ENCODE measurements around the gene SEC14L5. TPM values are rescaled to one million over a fixed set of nuclear protein-coding genes. Genes with fewer than 3 reads are reported as not detected.

SEC14L5 gene
- total and polyA plus RNA-seq, 2 of the 4 experiments (the other 2 are of a cell fraction), result 0.07 TPM; not detected in 1

DNA sequence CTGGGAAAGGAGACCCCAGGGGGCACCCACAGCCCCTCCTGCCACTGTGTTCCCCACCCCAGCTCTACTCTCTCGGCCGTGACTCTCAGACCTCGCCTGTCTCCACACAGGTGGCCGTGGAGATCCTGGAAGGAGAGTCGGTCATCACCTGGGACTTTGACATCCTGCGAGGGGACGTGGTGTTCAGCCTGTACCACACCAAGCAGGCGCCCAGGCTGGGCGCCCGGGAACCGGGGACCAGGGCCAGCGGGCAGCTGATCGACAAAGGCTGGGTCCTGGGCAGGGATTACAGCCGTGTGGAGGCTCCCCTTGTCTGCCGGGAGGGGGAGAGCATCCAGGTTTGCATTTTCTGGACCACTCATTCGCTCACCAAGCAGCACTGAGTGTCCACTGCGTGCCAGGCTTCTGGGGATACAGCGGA, 50.2 kb downstream of the SEC14L5 start:
- H4K8ac ChIP-seq (ENCODE audit: low read depth in 2 of 2, low read length in 2 of 2), result no peak overlapping the region
- H3K4ac ChIP-seq (ENCODE audit: low read depth, low read length), result no peak overlapping the region
- WGBS, 2 experiments (ENCODE audit: extremely low coverage in 2 of 2, insufficient read length in 1 of 2), result 72% methylated on average over 12 of the region's 18 CpGs; no CpG with 5 or more reads in 1 of the 2 experiments
- ATAC-seq (ENCODE audit: low read depth) (no peak), DNase-seq (no peak)
- H2AFZ ChIP-seq (replicated peaks; ENCODE audit: low read length, poor library complexity), result no peak overlapping the region
- no peak overlapping the region for H3K18ac ChIP-seq (ENCODE audit: low read depth, low read length)
- in situ Hi-C loops (cut with MboI; ENCODE audit: low sequenced_read_pairs), result no loop called here
- ChIA-PET POLR2A (ENCODE audit: unreplicated experiment) (no interaction called here), CTCF (no interaction called here)
- H3K56ac ChIP-seq (ENCODE audit: extremely low read depth, insufficient read depth, low read length), result no peak overlapping the region
- H3K9ac ChIP-seq (ENCODE audit: low read depth, low read length), result no peak overlapping the region
- H2BK5ac ChIP-seq (ENCODE audit: low read depth, low read length, poor library complexity, severe bottlenecking), result no peak overlapping the region
- H3K36me3 ChIP-seq (ENCODE audit: control insufficient read depth, insufficient read depth, low read length), result no peaks in the 10 kb centered on the region
- no peak overlapping the region for H2BK20ac ChIP-seq (ENCODE audit: low read depth, low read length)
- H4K5ac ChIP-seq (ENCODE audit: low read depth, low read length), result no peak overlapping the region
- no peaks in the 10 kb centered on the region for H3K4me1 ChIP-seq (ENCODE audit: control insufficient read depth, insufficient read depth, low read length)
- no peak overlapping the region for H3K23ac ChIP-seq (ENCODE audit: low read depth, low read length)
- H4K91ac ChIP-seq (ENCODE audit: insufficient read depth, low read depth, low read length), result no peak overlapping the region
- no peak overlapping the region for H3K14ac ChIP-seq (replicated peaks; ENCODE audit: low read depth, low read length)
- BruUV-seq (replicated peaks), result no TSS peak
- no peaks in the 10 kb centered on the region for H4K20me1 ChIP-seq (ENCODE audit: insufficient read depth, low read length)
- H3K9me1 ChIP-seq (ENCODE audit: insufficient read depth, low read length), result no peaks in the 10 kb centered on the region
- TF ChIP-seq, protein P1, sequence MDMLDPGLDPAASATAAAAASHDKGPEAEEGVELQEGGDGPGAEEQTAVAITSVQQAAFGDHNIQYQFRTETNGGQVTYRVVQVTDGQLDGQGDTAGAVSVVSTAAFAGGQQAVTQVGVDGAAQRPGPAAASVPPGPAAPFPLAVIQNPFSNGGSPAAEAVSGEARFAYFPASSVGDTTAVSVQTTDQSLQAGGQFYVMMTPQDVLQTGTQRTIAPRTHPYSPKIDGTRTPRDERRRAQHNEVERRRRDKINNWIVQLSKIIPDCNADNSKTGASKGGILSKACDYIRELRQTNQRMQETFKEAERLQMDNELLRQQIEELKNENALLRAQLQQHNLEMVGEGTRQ (IDR thresholded peaks at IDR 0.05; ENCODE audit: low read depth, low read length), result no peak
- TF ChIP-seq MAFK (IDR thresholded peaks at IDR 0.05; ENCODE audit: low read depth, low read length), result no peak
- no peak for TF ChIP-seq RFX5 (IDR thresholded peaks at IDR 0.05; ENCODE audit: low read depth, low read length)
- TF ChIP-seq, protein P2, sequence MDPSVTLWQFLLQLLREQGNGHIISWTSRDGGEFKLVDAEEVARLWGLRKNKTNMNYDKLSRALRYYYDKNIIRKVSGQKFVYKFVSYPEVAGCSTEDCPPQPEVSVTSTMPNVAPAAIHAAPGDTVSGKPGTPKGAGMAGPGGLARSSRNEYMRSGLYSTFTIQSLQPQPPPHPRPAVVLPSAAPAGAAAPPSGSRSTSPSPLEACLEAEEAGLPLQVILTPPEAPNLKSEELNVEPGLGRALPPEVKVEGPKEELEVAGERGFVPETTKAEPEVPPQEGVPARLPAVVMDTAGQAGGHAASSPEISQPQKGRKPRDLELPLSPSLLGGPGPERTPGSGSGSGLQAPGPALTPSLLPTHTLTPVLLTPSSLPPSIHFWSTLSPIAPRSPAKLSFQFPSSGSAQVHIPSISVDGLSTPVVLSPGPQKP (IDR thresholded peaks at IDR 0.05; ENCODE audit: borderline replicate concordance, low read depth, low read length), result no peak
- TF ChIP-seq, protein P3, sequence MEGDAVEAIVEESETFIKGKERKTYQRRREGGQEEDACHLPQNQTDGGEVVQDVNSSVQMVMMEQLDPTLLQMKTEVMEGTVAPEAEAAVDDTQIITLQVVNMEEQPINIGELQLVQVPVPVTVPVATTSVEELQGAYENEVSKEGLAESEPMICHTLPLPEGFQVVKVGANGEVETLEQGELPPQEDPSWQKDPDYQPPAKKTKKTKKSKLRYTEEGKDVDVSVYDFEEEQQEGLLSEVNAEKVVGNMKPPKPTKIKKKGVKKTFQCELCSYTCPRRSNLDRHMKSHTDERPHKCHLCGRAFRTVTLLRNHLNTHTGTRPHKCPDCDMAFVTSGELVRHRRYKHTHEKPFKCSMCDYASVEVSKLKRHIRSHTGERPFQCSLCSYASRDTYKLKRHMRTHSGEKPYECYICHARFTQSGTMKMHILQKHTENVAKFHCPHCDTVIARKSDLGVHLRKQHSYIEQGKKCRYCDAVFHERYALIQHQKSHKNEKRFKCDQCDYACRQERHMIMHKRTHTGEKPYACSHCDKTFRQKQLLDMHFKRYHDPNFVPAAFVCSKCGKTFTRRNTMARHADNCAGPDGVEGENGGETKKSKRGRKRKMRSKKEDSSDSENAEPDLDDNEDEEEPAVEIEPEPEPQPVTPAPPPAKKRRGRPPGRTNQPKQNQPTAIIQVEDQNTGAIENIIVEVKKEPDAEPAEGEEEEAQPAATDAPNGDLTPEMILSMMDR (conservative IDR thresholded peaks at IDR 0.05; ENCODE audit: low read depth, low read length), result no peak
- TF ChIP-seq RCOR1 (IDR thresholded peaks at IDR 0.05; ENCODE audit: insufficient replicate concordance, low read length), result no peak
- TF ChIP-seq MAZ (IDR thresholded peaks at IDR 0.05; ENCODE audit: borderline replicate concordance, low read depth, low read length), result no peak
- no peak for TF ChIP-seq RAD21 (IDR thresholded peaks at IDR 0.05; ENCODE audit: low read length)
- no peak for TF ChIP-seq CEBPB (IDR thresholded peaks at IDR 0.05; ENCODE audit: low read depth, low read length)
- no peak for TF ChIP-seq SMC3 (IDR thresholded peaks at IDR 0.05; ENCODE audit: low read depth, low read length)
- no peak for TF ChIP-seq BHLHE40 (IDR thresholded peaks at IDR 0.05; ENCODE audit: low read depth, low read length)
- TF ChIP-seq MXI1 (IDR thresholded peaks at IDR 0.05; ENCODE audit: borderline replicate concordance, low read depth, low read length), result no peak
- no peak for TF ChIP-seq FOS (IDR thresholded peaks at IDR 0.05; ENCODE audit: low read depth, low read length)
- TF ChIP-seq CHD1 (IDR thresholded peaks at IDR 0.05; ENCODE audit: low read depth, low read length), result no peak
- no peak for TF ChIP-seq POLR2A (IDR thresholded peaks at IDR 0.05; ENCODE audit: low read depth, low read length)
- H3K27me3 ChIP-seq (ENCODE audit: control insufficient read depth, insufficient read depth, low read length), result peaks cover 25% of the 10 kb centered on the region
- H3K4me2 ChIP-seq (ENCODE audit: low read depth, low read length), result no peak overlapping the region
- H2AK9ac ChIP-seq (replicated peaks; ENCODE audit: low read depth, low read length, poor library complexity), result no peak overlapping the region
- H3K79me1 ChIP-seq (ENCODE audit: low read depth in 1 of 2, low read length in 2 of 2), result no peaks in the 10 kb centered on the region
- H2BK15ac ChIP-seq (ENCODE audit: low read depth, low read length), result no peak overlapping the region
- dilution Hi-C loops (cut with HindIII; ENCODE audit: low sequenced_read_pairs, unreplicated experiment), result no loop called here
- no peak overlapping the region for H3K4me3 ChIP-seq (ENCODE audit: insufficient read depth, low read depth, low read length)
- no peaks in the 10 kb centered on the region for H3K9me3 ChIP-seq (ENCODE audit: control insufficient read depth, insufficient read depth, low read length)
- no peak overlapping the region for H2BK120ac ChIP-seq (ENCODE audit: low read depth, low read length)
- H3K27ac ChIP-seq (ENCODE audit: insufficient read depth, low read length), result no peak overlapping the region
- no peak overlapping the region for H2AK5ac ChIP-seq (ENCODE audit: low read depth, low read length)
- intact Hi-C loops (cut with micrococcal nuclease), result no loop called here
